H1 (cell line): ENCODE data around the gene AMBP. TPM values are rescaled to one million over a fixed set of nuclear protein-coding genes. Genes with fewer than 3 reads are reported as not detected.

Experiments
- CTCF ChIA-PET: fragments of 300-600 bp; sonication (Branson Sonifier 250); formaldehyde crosslinking; loops from one replicate; lab custom pipeline; 2021; ENCODE audit not compliant: partially characterized antibody; lab: Charles Lee
- POLR2A ChIA-PET: fragments of 300-600 bp; sonication (Branson Sonifier 250); formaldehyde crosslinking; loops from one replicate; lab custom pipeline; 2021; ENCODE audit warnings: inconsistent platforms; ENCODE audit not compliant: partially characterized antibody; lab: Charles Lee
- DNase-seq, 2 experiments: peaks; one replicate each; pipeline versions ENCODE4 v3.0.0 to v3.0.0-alpha.2; 2010 to 2022; ENCODE audit warnings: low spot score in 2 of 2, low read depth in 1 of 2, mixed read lengths in 1 of 2
- FAIRE-seq: peaks from 2 replicates; lab custom pipeline; 2011; peaks lifted over from hg19 to GRCh38; lab: Jason Lieb, UNC
- H2AFZ ChIP-seq: 2 replicates; pipeline ENCODE4 v1.8.1; 2012; ENCODE audit warnings: low read length, inconsistent platforms
- H2AK5ac ChIP-seq: 2 replicates; pipeline ENCODE4 v1.6.1; 2013; ENCODE audit warnings: low read depth, low read length
- H2BK120ac ChIP-seq: replicated peaks from 2 replicates; pipeline ENCODE3; 2013; ENCODE audit warnings: low read depth, low read length, inconsistent platforms
- H2BK12ac ChIP-seq: 2 replicates; pipeline ENCODE4 v1.6.1; 2013; ENCODE audit warnings: low read depth, low read length
- H2BK15ac ChIP-seq: 2 replicates; pipeline ENCODE4 v1.6.1; 2013; ENCODE audit warnings: low read length
- H2BK20ac ChIP-seq: 2 replicates; pipeline ENCODE4 v1.6.1; 2013; ENCODE audit warnings: low read length
- H2BK5ac ChIP-seq: 2 replicates; pipeline ENCODE4 v1.6.1; 2013; ENCODE audit warnings: low read depth, low read length
- H3K14ac ChIP-seq: 2 replicates; pipeline ENCODE4 v1.6.1; 2013; ENCODE audit warnings: inconsistent platforms; ENCODE audit not compliant: insufficient read length
- H3K18ac ChIP-seq: 2 replicates; pipeline ENCODE4 v1.6.1; 2013; ENCODE audit warnings: low read length; ENCODE audit errors: extremely low read depth
- H3K23ac ChIP-seq: 2 replicates; pipeline ENCODE4 v1.6.1; 2013; ENCODE audit warnings: inconsistent platforms; ENCODE audit not compliant: insufficient read length
- H3K23me2 ChIP-seq: 2 replicates; pipeline ENCODE4 v1.6.1; 2013; ENCODE audit warnings: low read depth, low read length
- H3K27ac ChIP-seq: 2 replicates; pipeline ENCODE4 v1.6.1; 2011; ENCODE audit warnings: low read depth, low read length, inconsistent platforms
- H3K27me3 ChIP-seq, 4 experiments: replicated peaks in 1 of 4; 1 replicate in 1 of 4; 2 replicates in 3 of 4; pipeline versions ENCODE4 v1.6.1 to v1.8.1; 2011 to 2013; ENCODE audit warnings: low read length in 3 of 4, mild to moderate bottlenecking in 3 of 4, inconsistent platforms in 2 of 4, mixed read lengths in 2 of 4, moderate library complexity in 1 of 4; ENCODE audit not compliant: control insufficient read depth in 3 of 4, insufficient read depth in 3 of 4; ENCODE audit errors: extremely low read depth in 1 of 4
- H3K36me3 ChIP-seq, 4 experiments: 2 replicates each; pipeline versions ENCODE4 v1.6.1 to v1.8.1; 2011 to 2013; ENCODE audit warnings: mild to moderate bottlenecking in 4 of 4, low read length in 3 of 4, moderate library complexity in 2 of 4, control low read depth in 1 of 4, inconsistent platforms in 1 of 4; ENCODE audit not compliant: insufficient read depth in 4 of 4, control insufficient read depth in 2 of 4
- H3K4ac ChIP-seq: replicated peaks from 2 replicates; pipeline ENCODE3; 2013; ENCODE audit warnings: low read length, low read depth, mixed read lengths, inconsistent platforms; ENCODE audit not compliant: insufficient read length
- H3K4me1 ChIP-seq, 4 experiments: replicated peaks in 1 of 4; 1 replicate in 1 of 4; 2 replicates in 3 of 4; pipeline versions ENCODE4 v1.6.1 to v1.8.1; 2011 to 2013; ENCODE audit warnings: low read length in 3 of 4, inconsistent platforms in 2 of 4, mixed read lengths in 1 of 4; ENCODE audit not compliant: insufficient read depth in 4 of 4, control insufficient read depth in 3 of 4
- H3K4me2 ChIP-seq, 2 experiments: 2 replicates each; pipeline versions ENCODE4 v1.6.1 to v1.8.1; 2011 to 2013; ENCODE audit warnings: low read depth in 2 of 2, low read length in 2 of 2, control low read depth in 1 of 2, inconsistent platforms in 1 of 2, mild to moderate bottlenecking in 1 of 2; ENCODE audit not compliant: insufficient read depth in 1 of 2
- H3K4me3 ChIP-seq, 4 experiments: fragments of 200-600, 300-600 bp in 1 of 4; sonication (generic), shearing (Covaris generic), sonication (Bioruptor Twin) in 1 of 4; 2 replicates each; pipeline versions ENCODE4 v1.5.1 to v1.8.1; 2011 to 2016; ENCODE audit warnings: low read length in 4 of 4, low read depth in 3 of 4, control low read depth in 2 of 4, inconsistent platforms in 2 of 4, mild to moderate bottlenecking in 2 of 4, mixed read lengths in 1 of 4, moderate library complexity in 1 of 4; ENCODE audit not compliant: insufficient read depth in 2 of 4; ENCODE audit errors: extremely low read depth in 1 of 4
- H3K56ac ChIP-seq: replicated peaks from 2 replicates; pipeline ENCODE3; 2013; ENCODE audit warnings: low read depth, mild to moderate bottlenecking, mixed read lengths, low read length, inconsistent platforms; ENCODE audit not compliant: insufficient read length
- H3K79me1 ChIP-seq: 2 replicates; pipeline ENCODE4 v1.6.1; 2013; ENCODE audit warnings: low read depth, low read length, control low read depth
- H3K79me2 ChIP-seq, 2 experiments: 2 replicates each; pipeline versions ENCODE4 v1.6.1 to v1.8.1; 2012 to 2013; ENCODE audit warnings: low read length in 2 of 2, mild to moderate bottlenecking in 2 of 2, inconsistent platforms in 1 of 2; ENCODE audit not compliant: insufficient read depth in 2 of 2, control insufficient read depth in 1 of 2
- H3K9ac ChIP-seq, 4 experiments: replicated peaks in 1 of 4; 1 replicate in 1 of 4; 2 replicates in 3 of 4; pipeline versions ENCODE4 v1.6.1 to v1.8.1; 2011 to 2013; ENCODE audit warnings: low read depth in 3 of 4, low read length in 3 of 4, control low read depth in 2 of 4, mild to moderate bottlenecking in 2 of 4, moderate library complexity in 2 of 4, inconsistent platforms in 1 of 4; ENCODE audit errors: extremely low read depth in 1 of 4
- H3K9me3 ChIP-seq, 2 experiments: 2 replicates each; pipeline versions ENCODE4 v1.6.1 to v1.8.1; 2012 to 2013; ENCODE audit warnings: mild to moderate bottlenecking in 2 of 2, moderate library complexity in 2 of 2, control low read depth in 1 of 2, inconsistent platforms in 1 of 2, low read depth in 1 of 2, low read length in 1 of 2, mixed read lengths in 1 of 2; ENCODE audit not compliant: insufficient read depth in 2 of 2
- H4K20me1 ChIP-seq, 2 experiments: replicated peaks in 1 of 2; 2 replicates each; pipeline versions ENCODE3 to v1.8.1; 2011 to 2013; ENCODE audit warnings: inconsistent platforms in 2 of 2, low read length in 2 of 2, mild to moderate bottlenecking in 1 of 2; ENCODE audit not compliant: insufficient read depth in 2 of 2, control insufficient read depth in 1 of 2
- H4K5ac ChIP-seq: 2 replicates; pipeline ENCODE4 v1.6.1; 2013; ENCODE audit warnings: low read length, low read depth, mixed read lengths, inconsistent platforms; ENCODE audit not compliant: insufficient read length
- H4K8ac ChIP-seq: 2 replicates; pipeline ENCODE4 v1.8.0; 2013; ENCODE audit warnings: mild to moderate bottlenecking, moderate library complexity, low read length, inconsistent platforms; ENCODE audit not compliant: insufficient read depth; ENCODE audit errors: extremely low read depth
- H4K91ac ChIP-seq: replicated peaks from 2 replicates; pipeline ENCODE3; 2013; ENCODE audit warnings: low read length, mixed read lengths, inconsistent platforms; ENCODE audit not compliant: insufficient read length
- JUN ChIP-seq: IDR thresholded peaks from 2 replicates; pipeline ENCODE4 v1.6.1; 2011; ENCODE audit warnings: low read depth, mild to moderate bottlenecking, improper control_type of control experiment, low read length
- WGBS, 2 experiments: shearing (Covaris generic) in 1 of 2; methylation state at CpG; one replicate each; pipeline versions ENCODE4 v1.1.6 to v1.1.7; 2013 to 2015; ENCODE audit warnings: low lambda C conversion rate in 2 of 2, mixed read lengths in 2 of 2, inconsistent platforms in 1 of 2, low coverage in 1 of 2, missing lambda C conversion rate in 1 of 2; ENCODE audit not compliant: insufficient replicate concordance in 2 of 2, insufficient coverage in 1 of 2, insufficient read length in 1 of 2; ENCODE audit errors: extremely low coverage in 1 of 2, missing lambda C conversion rate in 1 of 2; 5-methylcytosine and 5-hydroxymethylcytosine counted together
- polyA plus RNA-seq, 7 experiments: library from polyadenylated mRNA; depleted of rRNA in 3 of 7; stranded (reverse) in 5 of 7; unstranded in 2 of 7; fragments of >200 nt in 5 of 7; fragments of 200-250 nt in 2 of 7; gene quantifications; 1 replicate in 5 of 7; 2 replicates in 1 of 7; 4 replicates in 1 of 7; pipeline versions ENCODE4 v1.2.1 to v1.2.3, GENCODE V29; 2011 to 2013; ENCODE audit warnings: missing spikeins in 2 of 7, mixed read lengths in 2 of 7
- total RNA-seq: library from RNA; stranded (reverse); fragmentation: NEBNext Ultra II Directional; extraction: Animal tissue kit (Norgen Biotek cat#: 25700); gene quantifications from 2 replicates; pipeline ENCODE4 v1.2.1, GENCODE V29; 2021

AMBP gene
- total and polyA plus RNA-seq, 2 of the 8 experiments (the other 6 are each of a cell fraction or from before 2014, with no cell fraction given) = 3.0 to 4.0 TPM

GRCh38 chr9:114055894-114056293 is 22.2 kb downstream of the AMBP start:
- H3K9me3 ChIP-seq = no peaks in the 10 kb centered on the region
- H2AK5ac ChIP-seq = no peak overlapping the region
- ChIA-PET CTCF (no interaction called here), POLR2A (no interaction called here)
- H3K4me1 ChIP-seq = no peaks in the 10 kb centered on the region
- no peak overlapping the region for H4K5ac ChIP-seq
- H3K9ac ChIP-seq = no peak overlapping the region
- H4K20me1 ChIP-seq = peaks cover 0 to 3% of the 10 kb centered on the region in 2 experiments
- no peak overlapping the region for H3K27ac ChIP-seq
- H2AFZ ChIP-seq = no peak overlapping the region
- H3K23ac ChIP-seq = no peak overlapping the region
- H3K56ac ChIP-seq = no peak overlapping the region
- H2BK120ac ChIP-seq = no peak overlapping the region
- no peak overlapping the region for H3K4me3 ChIP-seq
- no peak overlapping the region for H4K91ac ChIP-seq
- no peak overlapping the region for H3K14ac ChIP-seq
- H4K8ac ChIP-seq = no peak overlapping the region
- H3K18ac ChIP-seq = no peak overlapping the region
- no peaks in the 10 kb centered on the region for H3K27me3 ChIP-seq
- TF ChIP-seq JUN = no peak
- WGBS, 2 experiments = 90% methylated on average over 7 of the region's 7 CpGs; no CpG with 5 or more reads in 1 of the 2 experiments
- H2BK12ac ChIP-seq = no peak overlapping the region
- no peaks in the 10 kb centered on the region for H3K79me2 ChIP-seq
- no peak overlapping the region for H3K4ac ChIP-seq
- no peak overlapping the region for H3K4me2 ChIP-seq
- no peak for FAIRE-seq
- H3K23me2 ChIP-seq = no peaks in the 10 kb centered on the region
- H3K36me3 ChIP-seq = peaks cover 0 to 6% (median 2%) of the 10 kb centered on the region in 4 experiments; a peak in 2 of 8 replicates
- no peak overlapping the region for H2BK5ac ChIP-seq
- peak in 1 of 2 experiments; percentile 19 for DNase-seq
- no peak overlapping the region for H2BK15ac ChIP-seq
- H2BK20ac ChIP-seq = no peak overlapping the region
- no peaks in the 10 kb centered on the region for H3K79me1 ChIP-seq
